Activated CD4-positive, alpha-beta T cell treated with anti-CD3 and anti-CD28 coated beads, Interleukin-2, amount 50 U/mL, for 24 hours (primary cell): Measurements from ENCODE around the gene FYB1.

Experiments used
- DNase-seq, 2 donors: peaks; one replicate each; pipeline ENCODE4 v3.0.0-alpha.2; 2020; ENCODE audit warnings: low read depth in 1 of 2, low spot score in 1 of 2

Gene FYB1

GRCh38 chr5:39206630-39207321, 12.6 kb downstream of the FYB1 start:
- no peak for DNase-seq

GRCh38 chr5:39205550-39205949, 13.8 kb downstream of the FYB1 start:
- DNase-seq = no peak

GRCh38 chr5:39203951-39204350, 15.4 kb downstream of the FYB1 start:
- DNase-seq = no peak

- DNase-seq = no peak
Observed at GRCh38 chr5:39203275-39203922, 16.0 kb downstream of the FYB1 start.

GRCh38 chr5:39202597-39203274, 16.6 kb downstream of the FYB1 start:
- DNase-seq = no peak

GRCh38 chr5:39201781-39202596, 17.4 kb downstream of the FYB1 start:
- DNase-seq = no peak

- no peak for DNase-seq
Observed at GRCh38 chr5:39201160-39201780, 18.1 kb downstream of the FYB1 start.

GRCh38 chr5:39200081-39200480, 19.3 kb downstream of the FYB1 start:
- no peak for DNase-seq

- no peak for DNase-seq
Observed at GRCh38 chr5:39199335-39199734, 20.0 kb downstream of the FYB1 start.

- DNase-seq = no peak
Observed at GRCh38 chr5:39198127-39198526, 21.2 kb downstream of the FYB1 start.

GRCh38 chr5:39197556-39197955, 21.8 kb downstream of the FYB1 start:
- no peak for DNase-seq

- no peak for DNase-seq
Observed at GRCh38 chr5:39195198-39195826, 24.1 kb downstream of the FYB1 start.

- no peak for DNase-seq
Observed at GRCh38 chr5:39194466-39195136, 24.8 kb downstream of the FYB1 start.

- DNase-seq = no peak
Observed at GRCh38 chr5:39193553-39194465, 25.6 kb downstream of the FYB1 start.

- no peak for DNase-seq
Observed at GRCh38 chr5:39192450-39193160, 26.8 kb downstream of the FYB1 start.

GRCh38 chr5:39191216-39191615, 28.1 kb downstream of the FYB1 start:
- DNase-seq = no peak

- DNase-seq = no peak
Observed at GRCh38 chr5:39190311-39191102, 28.9 kb downstream of the FYB1 start.
